Glutamatergic neuron (in vitro differentiated cells): ENCODE data around the gene RPS6KA1. TPM values are rescaled to one million over a fixed set of nuclear protein-coding genes. Genes with fewer than 3 reads are reported as not detected.

ENCODE experiments used
- DNase-seq: peaks from one replicate; pipeline ENCODE4 v3.0.0; 2022
- H3K27ac Mint-ChIP-seq: one replicate; pipeline ENCODE4 v1.8.0; 2020; ENCODE audit warnings: mild to moderate bottlenecking, mixed read lengths, inconsistent platforms; ENCODE audit not compliant: unreplicated experiment
- H3K27me3 Mint-ChIP-seq: one replicate; pipeline ENCODE4 v1.8.0; 2020; ENCODE audit warnings: mild to moderate bottlenecking, moderate library complexity, mixed read lengths, inconsistent platforms; ENCODE audit not compliant: unreplicated experiment
- H3K36me3 Mint-ChIP-seq: one replicate; pipeline ENCODE4 v1.8.0; 2020; ENCODE audit warnings: mild to moderate bottlenecking, mixed read lengths, inconsistent platforms; ENCODE audit not compliant: unreplicated experiment
- H3K4me1 Mint-ChIP-seq: one replicate; pipeline ENCODE4 v1.8.0; 2020; ENCODE audit warnings: mild to moderate bottlenecking, low read depth, mixed read lengths, inconsistent platforms; ENCODE audit not compliant: unreplicated experiment
- H3K4me3 Mint-ChIP-seq: one replicate; pipeline ENCODE4 v1.8.0; 2020; ENCODE audit warnings: mild to moderate bottlenecking, mixed read lengths, inconsistent platforms; ENCODE audit not compliant: unreplicated experiment
- H3K9me3 Mint-ChIP-seq: one replicate; pipeline ENCODE4 v1.8.0; 2020; ENCODE audit warnings: mild to moderate bottlenecking, moderate library complexity, mixed read lengths, inconsistent platforms; ENCODE audit not compliant: unreplicated experiment
- CTCF ChIP-seq: fragments of 200-600 bp; sonication (generic); IDR thresholded peaks from one replicate; pipeline ENCODE4 v1.5.0; 2021; ENCODE audit not compliant: partially characterized antibody, unreplicated experiment
- total RNA-seq: library from RNA; stranded (reverse); fragmentation: NEBNext Ultra II Directional; extraction: Animal tissue kit (Norgen Biotek cat#: 25700); gene quantifications from one replicate; pipeline ENCODE4 v1.2.1, GENCODE V29; 2021; ENCODE audit not compliant: unreplicated experiment

The RPS6KA1 gene
- total RNA-seq, 1 donor from 2014 or later = 10.8 TPM

GRCh38 chr1:26522073-26522472 is 7.5 kb upstream of the RPS6KA1 start:
- DNase-seq = no peak
- Mint-ChIP-seq H3K4me3 (no peak overlapping the region), H3K4me1 (no peaks in the 10 kb centered on the region), H3K27ac (no peak overlapping the region), H3K36me3 (no peaks in the 10 kb centered on the region), H3K9me3 (no peaks in the 10 kb centered on the region), H3K27me3 (no peaks in the 10 kb centered on the region)
- TF ChIP-seq CTCF = no peak

- TF ChIP-seq CTCF = no peak
- Mint-ChIP-seq H3K4me3 (no peak overlapping the region), H3K9me3 (peaks cover 1% of the 10 kb centered on the region), H3K27me3 (peaks cover 3% of the 10 kb centered on the region), H3K36me3 (no peaks in the 10 kb centered on the region), H3K27ac (no peak overlapping the region), H3K4me1 (no peaks in the 10 kb centered on the region)
- DNase-seq = no peak
These were observed 5.4 kb upstream of the RPS6KA1 start for GRCh38 chr1:26524181-26524580.

GRCh38 chr1:26526287-26526686 is 3.3 kb upstream of the RPS6KA1 start:
- H3K9me3 Mint-ChIP-seq = peaks cover 1% of the 10 kb centered on the region
- no peak overlapping the region for H3K4me3 Mint-ChIP-seq
- H3K27me3 Mint-ChIP-seq = peaks cover 4% of the 10 kb centered on the region
- DNase-seq = no peak
- no peaks in the 10 kb centered on the region for H3K36me3 Mint-ChIP-seq
- H3K4me1 Mint-ChIP-seq = no peaks in the 10 kb centered on the region
- no peak for TF ChIP-seq CTCF
- H3K27ac Mint-ChIP-seq = no peak overlapping the region

GRCh38 chr1:26529405-26529654 is 231 bp upstream of the RPS6KA1 start:
- Mint-ChIP-seq H3K9me3 (peaks cover 1% of the 10 kb centered on the region), H3K27me3 (peaks cover 7% of the 10 kb centered on the region), H3K27ac (peak overlapping the region; percentile 64), H3K36me3 (no peaks in the 10 kb centered on the region), H3K4me1 (no peaks in the 10 kb centered on the region), H3K4me3 (peak overlapping the region; percentile 92)
- TF ChIP-seq CTCF = no peak
- no peak for DNase-seq

- no peak for TF ChIP-seq CTCF
- Mint-ChIP-seq H3K27me3 (peaks cover 7% of the 10 kb centered on the region), H3K36me3 (no peaks in the 10 kb centered on the region), H3K27ac (no peak overlapping the region), H3K9me3 (peaks cover 1% of the 10 kb centered on the region), H3K4me3 (peak overlapping the region; percentile 85), H3K4me1 (no peaks in the 10 kb centered on the region)
- no peak for DNase-seq
These were observed 891 bp downstream of the RPS6KA1 start for GRCh38 chr1:26530410-26530894.
